ENCODE data around the gene DTX3. TPM values are rescaled to one million over a fixed set of nuclear protein-coding genes. Genes with fewer than 3 reads are reported as not detected.

The DTX3 gene
- total and polyA plus RNA-seq, 12 donors: 20.4 to 136 (median 47.6) TPM

GRCh38 chr12:57577981-57578758 is 26.5 kb upstream of the DTX3 start:
- 78 to 89% (median 81%) methylated on average over 12 of the region's 12 CpGs for WGBS, 4 donors
- TF ChIP-seq CTCF (IDR thresholded peaks at IDR 0.05): no peak
- TF ChIP-seq POLR2A (IDR thresholded peaks at IDR 0.05): no peak
- H3K27ac ChIP-seq: no peak overlapping the region
- no peak for DNase-seq
- no peaks in the 10 kb centered on the region for H3K9me3 ChIP-seq (replicated peaks in 1 of 3)
- peaks cover 5% of the 10 kb centered on the region for H3K27me3 ChIP-seq
- H3K4me3 ChIP-seq: no peak overlapping the region
- H3K36me3 ChIP-seq (replicated peaks in 1 of 2): no peaks in the 10 kb centered on the region
- H3K4me1 ChIP-seq (replicated peaks in 1 of 2): no peaks in the 10 kb centered on the region
- intact Hi-C loops (cut with DNase I): no loop called here

- WGBS, 4 donors: 77 to 91% (median 82%) methylated on average over 2 of the region's 2 CpGs
These were observed 25.6 kb upstream of the DTX3 start for GRCh38 chr12:57579011-57579410.

GRCh38 chr12:57579677-57580465 is 24.8 kb upstream of the DTX3 start:
- intact Hi-C loops (cut with DNase I): no loop called here
- DNase-seq: no peak
- no peaks in the 10 kb centered on the region for H3K36me3 ChIP-seq (replicated peaks in 1 of 2)
- peaks cover 5% of the 10 kb centered on the region for H3K27me3 ChIP-seq
- no peak overlapping the region for H3K27ac ChIP-seq
- H3K4me1 ChIP-seq (replicated peaks in 1 of 2): no peaks in the 10 kb centered on the region
- TF ChIP-seq CTCF (IDR thresholded peaks at IDR 0.05): no peak
- no peak for TF ChIP-seq POLR2A (IDR thresholded peaks at IDR 0.05)
- WGBS, 4 donors: 75 to 87% (median 86%) methylated on average over 8 of the region's 8 CpGs
- H3K9me3 ChIP-seq (replicated peaks in 1 of 3): no peaks in the 10 kb centered on the region
- H3K4me3 ChIP-seq: no peak overlapping the region

More at GRCh38 chr12:57579011-57579410, 25.6 kb upstream of the DTX3 start:
- Histone ChIP-seq H3K27me3 (peaks cover 5% of the 10 kb centered on the region), H3K36me3 (replicated peaks in 1 of 2) (no peaks in the 10 kb centered on the region), H3K4me3 (no peak overlapping the region), H3K4me1 (replicated peaks in 1 of 2) (no peaks in the 10 kb centered on the region), H3K9me3 (replicated peaks in 1 of 3) (no peaks in the 10 kb centered on the region), H3K27ac (no peak overlapping the region)
- DNase-seq: no peak
- TF ChIP-seq CTCF (IDR thresholded peaks at IDR 0.05) (no peak), POLR2A (IDR thresholded peaks at IDR 0.05) (no peak)
- intact Hi-C loops (cut with DNase I): no loop called here

- 80 to 93% (median 86%) methylated on average over 3 to 4 of the region's 4 CpGs for whole genome bisulfite sequencing, 4 donors
- Histone ChIP-seq H3K27me3 (peaks cover 5% of the 10 kb centered on the region), H3K36me3 (replicated peaks in 1 of 2) (no peaks in the 10 kb centered on the region), H3K4me1 (replicated peaks in 1 of 2) (no peaks in the 10 kb centered on the region), H3K4me3 (no peak overlapping the region), H3K9me3 (replicated peaks in 1 of 3) (no peaks in the 10 kb centered on the region), H3K27ac (no peak overlapping the region)
- intact Hi-C loops (cut with DNase I): no loop called here
- TF ChIP-seq CTCF (IDR thresholded peaks at IDR 0.05): no peak
- no peak for TF ChIP-seq POLR2A (IDR thresholded peaks at IDR 0.05)
- no peak for DNase-seq
These were observed 24.2 kb upstream of the DTX3 start for GRCh38 chr12:57580466-57580795.

Data from adrenal gland (tissue), 12 donors.